GM23338 (cell line): ENCODE data around the gene KCNH5. TPM values are rescaled to one million over a fixed set of nuclear protein-coding genes. Genes with fewer than 3 reads are reported as not detected.

Experiments used
- ATAC-seq: fragments of 200-7000 bp; cut with Tn5 transposase; 3 replicates; pipeline ENCODE4 v1.9.1; 2020
- DNase-seq: peaks from one replicate; pipeline ENCODE4 v3.0.0-alpha.2; 2015; ENCODE audit warnings: low spot score
- H2AFZ ChIP-seq: fragments of 200-600 bp; sonication (generic); 2 replicates; pipeline ENCODE4 v1.8.0; 2016; ENCODE audit warnings: antibody characterized with exemption, mild to moderate bottlenecking, moderate library complexity
- H3F3A ChIP-seq: fragments of 200-600 bp; sonication (generic); replicated peaks from 2 replicates; pipeline ENCODE4 v1.8.0; 2017; ENCODE audit warnings: antibody characterized with exemption, mixed run types, low read depth
- H3K27ac ChIP-seq: fragments of 200-600 bp; sonication (generic); 2 replicates; pipeline ENCODE4 v1.6.1; 2016; ENCODE audit warnings: low read depth
- H3K27me3 ChIP-seq: fragments of 200-600 bp; sonication (generic); 2 replicates; pipeline ENCODE4 v1.8.0; 2016; ENCODE audit warnings: mild to moderate bottlenecking, mixed run types, moderate library complexity; ENCODE audit not compliant: insufficient read depth
- H3K36me3 ChIP-seq: fragments of 200-600 bp; sonication (generic); 2 replicates; pipeline ENCODE4 v1.8.0; 2016; ENCODE audit warnings: mild to moderate bottlenecking; ENCODE audit not compliant: insufficient read depth
- H3K4me1 ChIP-seq: fragments of 200-600 bp; sonication (generic); 2 replicates; pipeline ENCODE4 v1.8.0; 2016; ENCODE audit warnings: mild to moderate bottlenecking, moderate library complexity; ENCODE audit not compliant: insufficient read depth
- H3K4me2 ChIP-seq: fragments of 200-600 bp; sonication (generic); 2 replicates; pipeline ENCODE4 v1.7.1; 2017; ENCODE audit warnings: mixed run types
- H3K4me3 ChIP-seq: fragments of 200-600 bp; sonication (generic); 2 replicates; pipeline ENCODE4 v1.6.1; 2016; ENCODE audit warnings: mixed run types
- H3K79me2 ChIP-seq: fragments of 200-600 bp; sonication (generic); replicated peaks from 2 replicates; pipeline ENCODE4 v1.8.0; 2017; ENCODE audit warnings: mild to moderate bottlenecking; ENCODE audit not compliant: insufficient read depth
- H3K9me2 ChIP-seq: fragments of 200-600 bp; sonication (generic); 2 replicates; pipeline ENCODE4 v1.8.0; 2017; ENCODE audit not compliant: insufficient read depth
- H4K20me1 ChIP-seq: fragments of 200-600 bp; sonication (generic); replicated peaks from 2 replicates; pipeline ENCODE4 v1.8.0; 2017; ENCODE audit warnings: mild to moderate bottlenecking; ENCODE audit not compliant: insufficient read depth
- H3K27ac Mint-ChIP-seq: 2 replicates; pipeline ENCODE4 v1.8.0; 2020; ENCODE audit warnings: inconsistent platforms, mild to moderate bottlenecking, moderate library complexity, mixed read lengths
- H3K27me3 Mint-ChIP-seq: 3 replicates; pipeline ENCODE4 v1.8.0; 2022; ENCODE audit warnings: low read depth, mild to moderate bottlenecking, moderate library complexity, mixed read lengths, inconsistent platforms; ENCODE audit not compliant: insufficient read depth, poor library complexity
- H3K36me3 Mint-ChIP-seq: 3 replicates; pipeline ENCODE4 v1.8.0; 2021; ENCODE audit warnings: low read depth, mild to moderate bottlenecking, inconsistent platforms, moderate library complexity, mixed read lengths
- H3K4me1 Mint-ChIP-seq: 3 replicates; pipeline ENCODE4 v1.8.0; 2020; ENCODE audit warnings: mild to moderate bottlenecking, inconsistent platforms, mixed read lengths
- H3K4me3 Mint-ChIP-seq: 3 replicates; pipeline ENCODE4 v1.8.0; 2021; ENCODE audit warnings: moderate library complexity, mild to moderate bottlenecking, inconsistent platforms, mixed read lengths
- H3K9me3 Mint-ChIP-seq: 3 replicates; pipeline ENCODE4 v1.8.0; 2020; ENCODE audit warnings: moderate library complexity, mild to moderate bottlenecking, inconsistent platforms, mixed read lengths
- CREB1 ChIP-seq: fragments of 250-450 bp; sonication (Bioruptor Pico); IDR thresholded peaks from 2 replicates; pipeline ENCODE4 v1.5.0; 2020; ENCODE audit warnings: low read depth, mild to moderate bottlenecking, moderate library complexity
- CTCF ChIP-seq, 2 experiments: fragments of 200-600 bp in 1 of 2; sonication (generic) in 1 of 2; conservative IDR thresholded peaks; 2 replicates each; pipeline versions ENCODE4 v1.5.1 to v1.6.1; 2016 to 2017; ENCODE audit warnings: antibody characterized with exemption in 2 of 2, low read depth in 2 of 2, mild to moderate bottlenecking in 2 of 2, moderate library complexity in 1 of 2
- EZH2 ChIP-seq: fragments of 200-600 bp; sonication (generic); IDR thresholded peaks from one replicate; pipeline ENCODE4 v1.8.0; 2017; ENCODE audit warnings: antibody characterized with exemption, mild to moderate bottlenecking, low read depth; ENCODE audit not compliant: unreplicated experiment
- EZH2phosphoT487 ChIP-seq: fragments of 200-600 bp; sonication (generic); IDR thresholded peaks from one replicate; pipeline ENCODE4 v1.8.1; 2018; ENCODE audit warnings: antibody characterized with exemption; ENCODE audit not compliant: unreplicated experiment
- JUNB ChIP-seq: IDR thresholded peaks from one replicate; pipeline ENCODE4 v1.6.1; 2016; ENCODE audit warnings: antibody characterized with exemption; ENCODE audit not compliant: unreplicated experiment
- NANOG ChIP-seq: IDR thresholded peaks from 2 replicates; pipeline ENCODE4 v1.6.1; 2016; ENCODE audit warnings: antibody characterized with exemption, borderline replicate concordance
- POLR2AphosphoS5 ChIP-seq: IDR thresholded peaks from 2 replicates; pipeline ENCODE4 v1.6.1; 2016; ENCODE audit warnings: antibody characterized with exemption, low read depth
- ZNF331 ChIP-seq: fragments of 250-450 bp; sonication (Bioruptor Pico); IDR thresholded peaks from 2 replicates; pipeline ENCODE4 v1.5.0; 2020; ENCODE audit warnings: low read depth, mild to moderate bottlenecking, moderate library complexity
- ZNF462 ChIP-seq: fragments of 250-450 bp; sonication (Bioruptor Pico); IDR thresholded peaks from 2 replicates; pipeline ENCODE4 v1.5.0; 2020; ENCODE audit warnings: mild to moderate bottlenecking, moderate library complexity
- polyA plus RNA-seq: library from polyadenylated mRNA; unstranded; fragments of >200 nt; fragmentation: Nextera tagmentation; extraction: Ambion mirVana; gene quantifications from 2 replicates; pipeline ENCODE4 v1.2.1, GENCODE V29; 2016
- total RNA-seq: library from RNA; depleted of rRNA; stranded (reverse); fragments of >200 nt; shearing (Covaris generic); gene quantifications from 2 replicates; pipeline ENCODE4 v1.2.3, GENCODE V29; 2014
- TF ChIP-seq, protein P1 (sequence below): IDR thresholded peaks from 2 replicates; pipeline ENCODE4 v1.6.1; 2016; ENCODE audit warnings: antibody characterized with exemption

KCNH5 gene
- total and polyA plus RNA-seq, 2 experiments from 2014 or later = 0.71 to 0.83 TPM

- H3K9me2 ChIP-seq = peaks cover 8% of the 10 kb centered on the region
- no peaks in the 10 kb centered on the region for H3K36me3 ChIP-seq
- H3F3A ChIP-seq = no peaks in the 10 kb centered on the region
- H2AFZ ChIP-seq = no peak overlapping the region
- ATAC-seq = peak; percentile 74
- H4K20me1 ChIP-seq = no peaks in the 10 kb centered on the region
- Mint-ChIP-seq H3K4me1 (peaks cover 41% of the 10 kb centered on the region), H3K27me3 (peaks cover 5% of the 10 kb centered on the region), H3K27ac (no peak overlapping the region), H3K36me3 (peaks cover 18% of the 10 kb centered on the region; the same call in 2 of the 3 replicates), H3K9me3 (peaks cover 11% of the 10 kb centered on the region; the same call in 2 of the 3 replicates), H3K4me3 (peak overlapping the region; percentile 32)
- DNase-seq = peak; percentile 77
- peaks cover 25% of the 10 kb centered on the region for H3K27me3 ChIP-seq
- no peak overlapping the region for H3K27ac ChIP-seq
- H3K4me1 ChIP-seq = peaks cover 32% of the 10 kb centered on the region
- peak overlapping the region; percentile 14 for H3K4me3 ChIP-seq
- no peaks in the 10 kb centered on the region for H3K79me2 ChIP-seq
- H3K4me2 ChIP-seq = peak overlapping the region; percentile 48
- 0 out of 2 replicates have a peak, but pooled peaks have one; percentile 20 for TF ChIP-seq POLR2AphosphoS5
- peak; percentile 71 for TF ChIP-seq NANOG
- TF ChIP-seq, protein P1, sequence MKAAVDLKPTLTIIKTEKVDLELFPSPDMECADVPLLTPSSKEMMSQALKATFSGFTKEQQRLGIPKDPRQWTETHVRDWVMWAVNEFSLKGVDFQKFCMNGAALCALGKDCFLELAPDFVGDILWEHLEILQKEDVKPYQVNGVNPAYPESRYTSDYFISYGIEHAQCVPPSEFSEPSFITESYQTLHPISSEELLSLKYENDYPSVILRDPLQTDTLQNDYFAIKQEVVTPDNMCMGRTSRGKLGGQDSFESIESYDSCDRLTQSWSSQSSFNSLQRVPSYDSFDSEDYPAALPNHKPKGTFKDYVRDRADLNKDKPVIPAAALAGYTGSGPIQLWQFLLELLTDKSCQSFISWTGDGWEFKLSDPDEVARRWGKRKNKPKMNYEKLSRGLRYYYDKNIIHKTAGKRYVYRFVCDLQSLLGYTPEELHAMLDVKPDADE = no peak
These were observed 382.3 kb downstream of the KCNH5 start for GRCh38 chr14:62662811-62663455.

GRCh38 chr14:62661818-62662217, 383.4 kb downstream of the KCNH5 start:
- Mint-ChIP-seq H3K4me3 (no peak overlapping the region), H3K36me3 (peaks cover 18% of the 10 kb centered on the region; the same call in 2 of the 3 replicates), H3K27me3 (peaks cover 5% of the 10 kb centered on the region), H3K9me3 (peaks cover 11% of the 10 kb centered on the region; the same call in 2 of the 3 replicates), H3K4me1 (peaks cover 52% of the 10 kb centered on the region), H3K27ac (no peak overlapping the region)
- H3K27ac ChIP-seq = no peak overlapping the region
- H3F3A ChIP-seq = no peaks in the 10 kb centered on the region
- H3K79me2 ChIP-seq = no peaks in the 10 kb centered on the region
- ATAC-seq (no peak), DNase-seq (no peak)
- H3K27me3 ChIP-seq = peaks cover 25% of the 10 kb centered on the region
- peaks cover 9% of the 10 kb centered on the region for H3K9me2 ChIP-seq
- H4K20me1 ChIP-seq = no peaks in the 10 kb centered on the region
- peak overlapping the region; percentile 48; the same call in 1 of the 2 replicates for H3K4me2 ChIP-seq
- no peaks in the 10 kb centered on the region for H3K36me3 ChIP-seq
- peaks cover 44% of the 10 kb centered on the region for H3K4me1 ChIP-seq
- H2AFZ ChIP-seq = no peak overlapping the region
- no peak overlapping the region for H3K4me3 ChIP-seq
- TF ChIP-seq NANOG = no peak
- no peak for TF ChIP-seq ZNF331 (CRISPR knock-in tag)
- TF ChIP-seq CTCF (conservative IDR thresholded peaks at IDR 0.05; ENCODE audit: low read depth in 2 of 2) = no peak
- no peak for TF ChIP-seq JUNB
- no peak for TF ChIP-seq EZH2phosphoT487
- TF ChIP-seq POLR2AphosphoS5 = no peak
- TF ChIP-seq, protein P1 = no peak
- TF ChIP-seq ZNF462 (CRISPR knock-in tag) = no peak
- no peak for TF ChIP-seq CREB1
- TF ChIP-seq EZH2 = no peak
